ENCODE data around the gene SH2D3A. TPM values are rescaled to one million over a fixed set of nuclear protein-coding genes. Genes with fewer than 3 reads are reported as not detected.

SH2D3A gene
- total RNA-seq, 2 donors from 2014 or later = 10.7 to 16.4 TPM

- Histone ChIP-seq H3K9ac (ENCODE audit: extremely low read depth, low read length, poor library complexity, severe bottlenecking) (no peak overlapping the region), H3K36me3 (ENCODE audit: control insufficient read depth, insufficient read depth, low read length) (no peaks in the 10 kb centered on the region), H3K4me1 (ENCODE audit: control insufficient read depth, insufficient read depth, low read length) (no peaks in the 10 kb centered on the region), H3K9me3 (ENCODE audit: control insufficient read depth, low read length) (peaks cover 5% of the 10 kb centered on the region), H3K27me3 (ENCODE audit: control insufficient read depth, insufficient read depth, low read length, poor library complexity, severe bottlenecking) (no peaks in the 10 kb centered on the region), H3K4me3 (ENCODE audit: low read length) (no peak overlapping the region), H3K27ac (ENCODE audit: low read depth, low read length) (no peak overlapping the region)
- H3K4me3 Mint-ChIP-seq = no peak overlapping the region
- peaks cover 10% of the 10 kb centered on the region for H3K9me3 Mint-ChIP-seq
- no peak overlapping the region for H3K27ac Mint-ChIP-seq
- DNase-seq = no peak
- H3K36me3 Mint-ChIP-seq (ENCODE audit: low read depth) = no peaks in the 10 kb centered on the region
- WGBS, 2 experiments (ENCODE audit: insufficient coverage in 1 of 2, insufficient read length in 1 of 2) = 56 to 66% methylated on average over 4 to 6 of the region's 6 CpGs
- H3K27me3 Mint-ChIP-seq (ENCODE audit: insufficient read depth) = peaks cover 13% of the 10 kb centered on the region
- no peaks in the 10 kb centered on the region for H3K4me1 Mint-ChIP-seq
- no peak for TF ChIP-seq CTCF (conservative IDR thresholded peaks at IDR 0.05)
Observed at GRCh38 chr19:6716610-6716970, 50.6 kb downstream of the SH2D3A start.

GRCh38 chr19:6714749-6715555, 52.3 kb downstream of the SH2D3A start:
- Histone ChIP-seq H3K4me1 (ENCODE audit: control insufficient read depth, insufficient read depth, low read length) (no peaks in the 10 kb centered on the region), H3K4me3 (ENCODE audit: low read length) (no peak overlapping the region), H3K36me3 (ENCODE audit: control insufficient read depth, insufficient read depth, low read length) (no peaks in the 10 kb centered on the region), H3K27me3 (ENCODE audit: control insufficient read depth, insufficient read depth, low read length, poor library complexity, severe bottlenecking) (peaks cover 8% of the 10 kb centered on the region), H3K9ac (ENCODE audit: extremely low read depth, low read length, poor library complexity, severe bottlenecking) (no peak overlapping the region), H3K9me3 (ENCODE audit: control insufficient read depth, low read length) (peaks cover 5% of the 10 kb centered on the region), H3K27ac (ENCODE audit: low read depth, low read length) (no peak overlapping the region)
- H3K27me3 Mint-ChIP-seq (ENCODE audit: insufficient read depth) = peaks cover 28% of the 10 kb centered on the region
- no peak for DNase-seq
- 79 to 81% methylated on average over 11 of the region's 11 CpGs for WGBS, 2 experiments (ENCODE audit: insufficient coverage in 1 of 2, insufficient read length in 1 of 2)
- no peaks in the 10 kb centered on the region for H3K36me3 Mint-ChIP-seq (ENCODE audit: low read depth)
- H3K27ac Mint-ChIP-seq = no peak overlapping the region
- no peak overlapping the region for H3K4me3 Mint-ChIP-seq
- peaks cover 10% of the 10 kb centered on the region for H3K9me3 Mint-ChIP-seq
- peaks cover 9% of the 10 kb centered on the region for H3K4me1 Mint-ChIP-seq
- no peak for TF ChIP-seq CTCF (conservative IDR thresholded peaks at IDR 0.05)

GRCh38 chr19:6713773-6714692, 53.2 kb downstream of the SH2D3A start:
- Mint-ChIP-seq H3K27me3 (ENCODE audit: insufficient read depth) (peaks cover 37% of the 10 kb centered on the region), H3K9me3 (peaks cover 10% of the 10 kb centered on the region), H3K36me3 (ENCODE audit: low read depth) (no peaks in the 10 kb centered on the region), H3K4me3 (no peak overlapping the region), H3K27ac (no peak overlapping the region), H3K4me1 (peaks cover 9% of the 10 kb centered on the region)
- H3K27ac ChIP-seq (ENCODE audit: low read depth, low read length) = no peak overlapping the region
- H3K27me3 ChIP-seq (ENCODE audit: control insufficient read depth, insufficient read depth, low read length, poor library complexity, severe bottlenecking) = peaks cover 10% of the 10 kb centered on the region
- no peaks in the 10 kb centered on the region for H3K4me1 ChIP-seq (ENCODE audit: control insufficient read depth, insufficient read depth, low read length)
- peaks cover 5% of the 10 kb centered on the region for H3K9me3 ChIP-seq (ENCODE audit: control insufficient read depth, low read length)
- no peak overlapping the region for H3K9ac ChIP-seq (ENCODE audit: extremely low read depth, low read length, poor library complexity, severe bottlenecking)
- no peak overlapping the region for H3K4me3 ChIP-seq (ENCODE audit: low read length)
- TF ChIP-seq CTCF (conservative IDR thresholded peaks at IDR 0.05) = no peak
- no peaks in the 10 kb centered on the region for H3K36me3 ChIP-seq (ENCODE audit: control insufficient read depth, insufficient read depth, low read length)
- peak; percentile 38 for DNase-seq
- 80 to 85% methylated on average over 13 to 22 of the region's 24 CpGs for WGBS, 2 experiments (ENCODE audit: insufficient coverage in 1 of 2, insufficient read length in 1 of 2)
